GM19238 (cell line): Measurements from ENCODE around the gene METTL25.

ENCODE experiments used
- DNase-seq: peaks from one replicate; pipeline ENCODE4 v3.0.0; 2011; ENCODE audit warnings: low spot score; ENCODE audit not compliant: insufficient read length

Gene METTL25

GRCh38 chr12:82524641-82525040 lies 166.3 kb downstream of the METTL25 start:
- DNase-seq: no peak

DNA sequence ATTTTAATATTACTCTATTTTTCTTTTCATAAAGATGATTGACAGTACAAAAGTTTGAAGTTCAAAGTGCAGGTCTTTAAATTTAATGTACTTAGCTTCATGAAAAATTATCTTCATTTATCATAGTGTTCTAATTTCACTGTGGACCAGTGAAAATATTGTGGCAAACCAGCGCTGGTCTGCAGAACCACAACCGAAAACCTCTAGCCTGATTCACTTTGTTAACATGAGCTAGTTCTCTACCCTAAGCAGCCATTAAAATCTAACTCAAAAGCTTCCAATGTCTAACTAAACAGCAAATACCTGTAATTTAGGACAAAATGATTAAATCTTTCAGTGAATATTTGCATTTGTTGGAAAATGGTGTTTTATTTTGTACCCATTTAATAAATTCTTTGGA lies 167.3 kb downstream of the METTL25 start:
- no peak for DNase-seq

DNA sequence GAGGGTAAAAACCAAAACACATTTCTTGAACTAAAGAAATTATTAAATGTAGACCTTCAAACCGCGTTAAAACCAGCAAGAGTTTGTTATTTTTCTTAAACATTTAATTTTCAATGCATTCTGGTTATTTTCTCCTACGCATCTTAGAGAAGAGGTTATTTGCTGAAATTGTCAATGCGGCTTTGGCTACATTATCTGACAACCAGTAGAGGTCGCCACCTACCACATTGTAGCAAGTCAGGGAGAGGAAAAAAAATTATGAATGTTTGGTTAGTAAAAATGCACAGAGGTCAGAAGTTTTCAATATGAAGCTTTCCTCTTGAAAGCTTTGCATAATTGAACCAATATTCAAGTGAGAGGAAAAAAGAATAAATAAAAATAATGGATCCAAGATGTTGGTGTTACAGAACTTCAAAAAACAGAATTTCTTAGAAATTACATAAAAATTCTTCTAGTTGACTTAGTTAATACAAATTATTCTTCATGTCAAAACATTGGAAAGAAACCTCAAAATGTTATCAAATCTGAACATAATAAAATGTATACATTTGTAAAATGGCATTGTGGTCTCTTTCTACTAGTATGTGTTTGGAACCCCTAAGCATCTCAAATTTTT lies 168.9 kb downstream of the METTL25 start:
- peak; percentile 12 for DNase-seq
